Endothelial cell (in vitro differentiated cells): ENCODE results near the gene STRN4. TPM values are rescaled to one million over a fixed set of nuclear protein-coding genes. Genes with fewer than 3 reads are reported as not detected.
A peak's percentile ranks its signal among the peaks of the same experiment; 100 is the strongest.

Experiments used
- DNase-seq: peaks from one replicate; pipeline ENCODE4 v3.0.0; 2021; ENCODE audit warnings: low spot score
- H3K27ac Mint-ChIP-seq: one replicate; pipeline ENCODE4 v1.8.0; 2021; ENCODE audit warnings: mixed read lengths, inconsistent platforms; ENCODE audit not compliant: unreplicated experiment
- H3K27me3 Mint-ChIP-seq: one replicate; pipeline ENCODE4 v1.8.0; 2021; ENCODE audit warnings: mild to moderate bottlenecking, moderate library complexity, mixed read lengths, inconsistent platforms; ENCODE audit not compliant: unreplicated experiment
- H3K36me3 Mint-ChIP-seq: one replicate; pipeline ENCODE4 v1.8.0; 2021; ENCODE audit warnings: mild to moderate bottlenecking, low read depth, mixed read lengths, inconsistent platforms; ENCODE audit not compliant: unreplicated experiment
- H3K4me1 Mint-ChIP-seq: one replicate; pipeline ENCODE4 v1.8.0; 2021; ENCODE audit warnings: mild to moderate bottlenecking, mixed read lengths, inconsistent platforms; ENCODE audit not compliant: unreplicated experiment
- H3K4me3 Mint-ChIP-seq: one replicate; pipeline ENCODE4 v1.8.0; 2021; ENCODE audit warnings: mild to moderate bottlenecking, mixed read lengths, inconsistent platforms; ENCODE audit not compliant: unreplicated experiment
- H3K9me3 Mint-ChIP-seq: one replicate; pipeline ENCODE4 v1.8.0; 2021; ENCODE audit warnings: mixed read lengths, inconsistent platforms; ENCODE audit not compliant: unreplicated experiment
- total RNA-seq: library from RNA; stranded (reverse); fragmentation: NEBNext Ultra II Directional; extraction: Animal tissue kit (Norgen Biotek cat#: 25700); gene quantifications from one replicate; pipeline ENCODE4 v1.2.1, GENCODE V29; 2021; ENCODE audit not compliant: unreplicated experiment
- TF ChIP-seq, protein P1 (sequence below): fragments of 200-600 bp; sonication (generic); IDR thresholded peaks from one replicate; pipeline ENCODE4 v1.5.0; 2021; ENCODE audit warnings: antibody characterized with exemption; ENCODE audit not compliant: unreplicated experiment

STRN4 gene
- total RNA-seq, 1 donor from 2014 or later = 111 TPM

DNA sequence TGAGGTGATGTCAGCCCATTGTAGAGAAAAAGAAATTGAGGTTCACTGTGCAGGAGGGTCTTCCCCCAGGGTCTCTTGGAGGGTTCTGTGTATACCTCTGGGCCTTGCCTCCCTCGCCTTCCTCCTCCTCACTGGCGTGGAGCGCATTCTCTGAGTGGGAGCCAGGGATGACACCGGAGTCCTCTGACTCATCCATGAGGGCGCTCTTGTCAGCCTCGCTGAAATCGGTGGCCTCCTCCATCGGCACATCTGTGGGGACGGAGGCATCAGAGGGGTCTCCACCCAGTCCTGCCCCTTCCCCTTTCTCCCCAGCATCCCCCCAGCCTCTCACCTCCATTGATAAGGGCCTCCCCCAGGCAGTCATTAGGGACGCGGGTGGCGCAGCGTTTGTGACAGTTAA lies 45.5 kb downstream of the STRN4 start:
- TF ChIP-seq, protein P1, sequence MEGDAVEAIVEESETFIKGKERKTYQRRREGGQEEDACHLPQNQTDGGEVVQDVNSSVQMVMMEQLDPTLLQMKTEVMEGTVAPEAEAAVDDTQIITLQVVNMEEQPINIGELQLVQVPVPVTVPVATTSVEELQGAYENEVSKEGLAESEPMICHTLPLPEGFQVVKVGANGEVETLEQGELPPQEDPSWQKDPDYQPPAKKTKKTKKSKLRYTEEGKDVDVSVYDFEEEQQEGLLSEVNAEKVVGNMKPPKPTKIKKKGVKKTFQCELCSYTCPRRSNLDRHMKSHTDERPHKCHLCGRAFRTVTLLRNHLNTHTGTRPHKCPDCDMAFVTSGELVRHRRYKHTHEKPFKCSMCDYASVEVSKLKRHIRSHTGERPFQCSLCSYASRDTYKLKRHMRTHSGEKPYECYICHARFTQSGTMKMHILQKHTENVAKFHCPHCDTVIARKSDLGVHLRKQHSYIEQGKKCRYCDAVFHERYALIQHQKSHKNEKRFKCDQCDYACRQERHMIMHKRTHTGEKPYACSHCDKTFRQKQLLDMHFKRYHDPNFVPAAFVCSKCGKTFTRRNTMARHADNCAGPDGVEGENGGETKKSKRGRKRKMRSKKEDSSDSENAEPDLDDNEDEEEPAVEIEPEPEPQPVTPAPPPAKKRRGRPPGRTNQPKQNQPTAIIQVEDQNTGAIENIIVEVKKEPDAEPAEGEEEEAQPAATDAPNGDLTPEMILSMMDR = no peak
- Mint-ChIP-seq H3K27ac (no peak overlapping the region), H3K36me3 (peaks cover 47% of the 10 kb centered on the region), H3K27me3 (peaks cover 17% of the 10 kb centered on the region), H3K9me3 (no peaks in the 10 kb centered on the region), H3K4me3 (no peak overlapping the region), H3K4me1 (no peaks in the 10 kb centered on the region)
- no peak for DNase-seq

DNA sequence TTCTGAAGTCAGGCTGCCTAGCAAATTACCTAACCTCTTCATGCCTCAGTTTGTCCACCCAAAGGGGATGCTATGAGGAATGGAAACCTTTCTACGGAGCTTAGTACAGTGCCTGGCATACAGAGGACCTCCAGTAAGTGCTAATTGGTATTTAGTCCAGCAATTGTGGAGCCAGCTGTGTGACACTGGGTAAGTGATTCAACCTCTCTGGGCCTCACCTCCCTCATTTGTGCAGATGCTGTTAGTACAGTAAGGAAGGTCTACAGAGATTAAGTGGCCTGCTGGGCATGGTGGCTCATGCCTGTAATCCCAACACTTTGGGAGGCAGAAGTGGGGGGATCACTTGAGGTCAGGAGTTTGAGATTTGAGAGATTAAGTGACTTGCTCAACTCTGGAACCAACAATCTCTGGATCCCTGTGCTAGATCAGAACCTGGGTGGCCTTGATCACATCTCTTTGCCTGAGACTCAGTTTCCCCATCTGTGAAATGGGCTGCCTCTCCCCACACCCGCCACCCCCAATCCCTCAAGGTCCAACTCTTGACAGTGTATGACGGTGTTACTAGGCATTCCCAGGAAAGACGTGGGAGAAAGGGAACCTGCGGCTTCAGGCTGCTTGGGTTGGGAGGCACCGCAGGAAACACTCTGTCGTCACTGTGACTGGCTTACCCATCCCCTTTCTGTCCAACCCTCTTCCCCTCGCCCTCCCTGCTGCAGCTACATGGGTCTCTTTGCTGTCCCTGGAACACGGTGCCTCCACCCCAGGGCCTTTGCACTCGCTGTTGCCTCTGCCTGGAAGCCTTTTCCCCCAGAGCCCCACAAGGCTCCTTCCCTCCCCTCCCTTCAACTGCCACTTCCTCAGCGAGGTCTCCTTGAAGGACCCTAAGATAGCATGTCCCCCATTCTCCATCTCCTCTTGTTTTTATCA lies 47.6 kb downstream of the STRN4 start:
- Mint-ChIP-seq H3K4me1 (no peaks in the 10 kb centered on the region), H3K36me3 (peaks cover 37% of the 10 kb centered on the region), H3K27me3 (peaks cover 13% of the 10 kb centered on the region), H3K27ac (no peak overlapping the region), H3K9me3 (no peaks in the 10 kb centered on the region), H3K4me3 (peak overlapping the region; percentile 76)
- TF ChIP-seq, protein P1 = no peak
- DNase-seq = no peak

DNA sequence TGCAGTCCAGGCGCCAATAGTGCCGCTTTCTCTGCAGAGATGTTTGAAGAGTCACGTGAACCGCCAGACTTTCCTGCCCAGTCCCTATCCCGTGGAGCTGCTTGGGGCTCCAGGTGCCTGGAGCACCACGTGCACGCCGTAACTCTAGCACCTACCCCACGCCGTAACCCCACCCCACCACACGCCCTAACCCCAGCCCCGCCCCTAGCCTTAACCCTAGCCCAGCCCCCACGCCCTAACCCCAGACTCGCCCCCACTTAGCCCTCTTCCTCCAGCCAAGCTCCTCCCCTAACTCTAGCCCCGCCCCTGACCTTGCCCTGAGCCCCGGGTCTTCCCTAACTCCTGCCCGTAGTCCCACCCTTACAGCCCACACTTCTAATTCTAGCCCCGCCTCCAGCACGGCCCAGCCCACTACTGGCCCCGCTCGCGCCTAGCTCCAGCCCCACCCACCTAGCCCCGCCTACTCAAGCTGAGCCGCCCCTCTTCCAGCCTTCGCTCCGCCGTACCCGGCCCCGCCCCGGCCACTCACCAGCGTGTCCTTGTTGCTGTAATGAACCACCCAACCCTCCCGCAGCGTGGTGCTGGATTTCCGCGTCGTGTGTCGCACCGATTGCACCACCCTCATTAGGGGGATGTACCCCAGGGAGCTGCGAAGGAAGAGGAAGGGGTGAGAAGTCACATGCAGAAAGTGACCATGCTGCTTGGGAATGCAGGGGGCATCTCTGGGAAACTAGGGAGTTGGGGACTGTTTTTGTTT lies 48.9 kb downstream of the STRN4 start:
- DNase-seq = peak; percentile 77
- peaks cover 50% of the 10 kb centered on the region for H3K36me3 Mint-ChIP-seq
- TF ChIP-seq, protein P1 = no peak
- no peaks in the 10 kb centered on the region for H3K9me3 Mint-ChIP-seq
- no peaks in the 10 kb centered on the region for H3K4me1 Mint-ChIP-seq
- no peak overlapping the region for H3K27ac Mint-ChIP-seq
- no peak overlapping the region for H3K4me3 Mint-ChIP-seq
- peaks cover 15% of the 10 kb centered on the region for H3K27me3 Mint-ChIP-seq

DNA sequence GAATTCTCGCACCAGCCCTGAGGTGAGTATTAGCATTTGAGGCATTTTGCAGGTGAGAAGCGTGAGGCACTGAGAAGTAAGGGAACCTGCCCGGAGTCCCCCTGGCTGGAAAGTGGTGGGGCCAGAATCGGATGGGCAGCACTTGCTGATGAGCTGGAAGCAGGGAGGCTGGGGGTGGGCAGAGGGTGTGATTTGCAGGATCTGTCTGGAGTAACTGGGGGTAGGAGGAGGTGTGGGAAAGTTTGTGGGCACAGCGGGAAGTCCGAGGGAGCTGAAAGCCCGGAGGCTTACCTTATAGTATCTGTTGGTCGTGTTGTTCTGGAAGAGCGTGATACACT lies 49.4 kb downstream of the STRN4 start:
- Mint-ChIP-seq H3K4me3 (no peak overlapping the region), H3K27ac (no peak overlapping the region), H3K9me3 (no peaks in the 10 kb centered on the region), H3K27me3 (peaks cover 18% of the 10 kb centered on the region), H3K36me3 (peaks cover 55% of the 10 kb centered on the region), H3K4me1 (no peaks in the 10 kb centered on the region)
- no peak for DNase-seq
- TF ChIP-seq, protein P1 = no peak

DNA sequence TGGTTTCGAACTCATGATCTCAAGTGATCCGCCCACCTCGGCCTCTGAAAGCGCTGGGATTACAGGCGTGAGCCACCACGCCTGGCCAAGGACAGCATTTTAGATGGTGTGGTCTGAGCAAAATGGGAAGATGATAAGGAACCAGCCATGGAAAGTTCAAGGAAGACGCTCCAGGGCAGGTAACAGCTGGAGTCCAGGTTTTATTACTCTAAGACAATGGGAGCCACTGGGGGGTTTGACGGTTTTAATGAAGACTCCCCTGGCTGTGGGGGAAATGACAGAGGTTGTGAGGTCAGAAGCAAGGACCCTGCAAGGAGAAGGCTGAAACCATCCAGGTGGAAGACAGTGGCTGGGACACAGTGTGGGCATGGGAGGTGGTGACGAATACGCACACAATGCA lies 50.2 kb downstream of the STRN4 start:
- Mint-ChIP-seq H3K4me3 (no peak overlapping the region), H3K36me3 (peaks cover 62% of the 10 kb centered on the region), H3K9me3 (no peaks in the 10 kb centered on the region), H3K27me3 (peaks cover 19% of the 10 kb centered on the region), H3K4me1 (no peaks in the 10 kb centered on the region), H3K27ac (no peak overlapping the region)
- TF ChIP-seq, protein P1 = no peak
- DNase-seq = no peak
